Left ventricle myocardium inferior (tissue), 1 donor: Measurements from ENCODE around the gene TAS2R9. TPM values are rescaled to one million over a fixed set of nuclear protein-coding genes. Genes with fewer than 3 reads are reported as not detected.

Experiments
- DNase-seq: peaks from one replicate; pipeline ENCODE4 v3.0.0-alpha.2; 2020
- H3K27ac ChIP-seq: fragments of 200-600 bp; replicated peaks from 2 replicates; pipeline ENCODE4 v1.8.0; 2021
- H3K27me3 ChIP-seq: fragments of 200-600 bp; 2 replicates; pipeline ENCODE4 v1.8.0; 2021; ENCODE audit warnings: low read depth
- H3K36me3 ChIP-seq: fragments of 200-600 bp; 2 replicates; pipeline ENCODE4 v1.8.0; 2021
- H3K4me1 ChIP-seq: fragments of 200-600 bp; 2 replicates; pipeline ENCODE4 v1.8.0; 2021
- H3K4me3 ChIP-seq: fragments of 200-600 bp; 2 replicates; pipeline ENCODE4 v1.8.0; 2021; ENCODE audit warnings: mild to moderate bottlenecking, moderate library complexity
- H3K9me3 ChIP-seq: fragments of 200-600 bp; replicated peaks from 2 replicates; pipeline ENCODE4 v1.8.0; 2021
- CTCF ChIP-seq: fragments of 200-600 bp; IDR thresholded peaks from 2 replicates; pipeline ENCODE4 v1.8.0; 2021; ENCODE audit warnings: antibody characterized with exemption, mild to moderate bottlenecking, borderline replicate concordance
- intact Hi-C: fragments of 100-400 bp; cut with micrococcal nuclease; formaldehyde crosslinking; loops from one replicate; pipeline ENCODE4 v1.11.0; 2022
- long read RNA-seq: library from polyadenylated mRNA; unstranded; transcript quantifications from one replicate; pipeline ENCODE4 v2.0.0, GENCODE V29; 2021
- total RNA-seq: library from RNA; stranded (reverse); fragmentation: NEBNext Ultra II Directional; extraction: Animal tissue kit (Norgen Biotek cat#: 25700); gene quantifications from one replicate; pipeline ENCODE4 v1.2.1, GENCODE V29; 2021
- donor health status: DM: no; HTN: yes; CAD: no; lungs with severe emphysema.

TAS2R9 gene, protein sequence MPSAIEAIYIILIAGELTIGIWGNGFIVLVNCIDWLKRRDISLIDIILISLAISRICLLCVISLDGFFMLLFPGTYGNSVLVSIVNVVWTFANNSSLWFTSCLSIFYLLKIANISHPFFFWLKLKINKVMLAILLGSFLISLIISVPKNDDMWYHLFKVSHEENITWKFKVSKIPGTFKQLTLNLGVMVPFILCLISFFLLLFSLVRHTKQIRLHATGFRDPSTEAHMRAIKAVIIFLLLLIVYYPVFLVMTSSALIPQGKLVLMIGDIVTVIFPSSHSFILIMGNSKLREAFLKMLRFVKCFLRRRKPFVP
- total RNA-seq, result not detected
- long read RNA-seq, result 0 reads

- no peak for TF ChIP-seq CTCF
- H3K9me3 ChIP-seq, result peaks cover 5% of the 10 kb centered on the region
- H3K36me3 ChIP-seq, result no peaks in the 10 kb centered on the region
- intact Hi-C loops, result no loop called here
- no peak within 1 kb of the TSS for H3K27ac ChIP-seq
- H3K4me3 ChIP-seq, result no peak within 1 kb of the TSS
- no peaks in the 10 kb centered on the region for H3K27me3 ChIP-seq
- no peak for DNase-seq
- no peaks in the 10 kb centered on the region for H3K4me1 ChIP-seq
Observed at GRCh38 chr12:10810068-10810467, at the start of gene TAS2R9. TSS of gene TAS2R9 (minus strand) at chr12:10810168. CDS start at chr12:10810075, 93 bp downstream.

- Histone ChIP-seq H3K4me1 (peaks cover 10% of the 10 kb centered on the region), H3K27ac (no peak overlapping the region), H3K36me3 (peaks cover 17% of the 10 kb centered on the region), H3K4me3 (no peak overlapping the region), H3K27me3 (no peaks in the 10 kb centered on the region), H3K9me3 (peaks cover 22% of the 10 kb centered on the region)
- no peak for DNase-seq
- no peak for TF ChIP-seq CTCF
- intact Hi-C loops, result no loop called here
Observed at GRCh38 chr12:10855807-10856206, 45.8 kb upstream of the TAS2R9 start.

- intact Hi-C loops, result no loop called here
- Histone ChIP-seq H3K4me3 (no peak overlapping the region), H3K9me3 (peaks cover 22% of the 10 kb centered on the region), H3K27me3 (no peaks in the 10 kb centered on the region), H3K4me1 (peaks cover 10% of the 10 kb centered on the region), H3K36me3 (peaks cover 14% of the 10 kb centered on the region), H3K27ac (no peak overlapping the region)
- TF ChIP-seq CTCF, result no peak
- DNase-seq, result no peak
Observed at GRCh38 chr12:10853776-10854175, 43.8 kb upstream of the TAS2R9 start.

DNA sequence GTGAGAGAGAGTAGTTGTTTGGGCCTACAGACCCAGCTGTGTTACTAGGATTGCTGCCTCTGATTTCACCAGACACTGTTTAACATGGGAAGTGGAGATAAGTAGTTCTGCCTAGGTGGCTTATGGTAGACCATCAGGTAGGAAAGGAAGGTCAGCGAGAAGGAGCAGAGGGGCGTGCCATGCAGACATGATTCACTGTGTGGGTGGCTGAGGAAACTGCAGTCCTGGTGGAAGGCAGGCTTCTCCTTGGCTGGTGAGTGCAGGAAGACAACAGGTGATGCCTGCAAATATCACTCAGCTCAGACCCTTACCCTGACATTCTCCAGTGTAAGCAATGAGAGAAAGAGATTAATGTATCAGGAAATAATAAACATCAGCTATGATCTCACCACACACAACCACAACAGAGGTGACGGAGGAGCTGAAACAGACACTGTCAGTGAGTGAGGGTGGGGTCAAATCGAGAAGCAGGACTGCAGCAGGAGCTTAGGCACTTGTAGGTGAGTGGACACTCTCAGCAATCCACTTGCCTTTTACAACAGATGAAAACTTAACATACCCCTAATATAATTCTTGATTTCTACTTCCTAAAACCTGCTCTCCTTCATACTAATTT, 41.4 kb upstream of the TAS2R9 start:
- Histone ChIP-seq H3K36me3 (peaks cover 9% of the 10 kb centered on the region), H3K4me3 (no peak overlapping the region), H3K27me3 (no peaks in the 10 kb centered on the region), H3K9me3 (peaks cover 7% of the 10 kb centered on the region), H3K27ac (no peak overlapping the region), H3K4me1 (peaks cover 10% of the 10 kb centered on the region)
- no peak for TF ChIP-seq CTCF
- intact Hi-C loops, result no loop called here
- no peak for DNase-seq

GRCh38 chr12:10849425-10849878, 39.5 kb upstream of the TAS2R9 start, which contains the start of gene PRR4:
TSS of gene PRR4 (minus strand) at chr12:10849475. CDS start at chr12:10849437, 38 bp downstream.
- no peak within 1 kb of the TSS for H3K4me3 ChIP-seq
- no peak within 1 kb of the TSS for H3K27ac ChIP-seq
- H3K27me3 ChIP-seq, result no peaks in the 10 kb centered on the region
- no peaks in the 10 kb centered on the region for H3K9me3 ChIP-seq
- H3K4me1 ChIP-seq, result peaks cover 10% of the 10 kb centered on the region
- intact Hi-C loops, result no loop called here
- no peak for TF ChIP-seq CTCF
- peaks cover 6% of the 10 kb centered on the region for H3K36me3 ChIP-seq
- DNase-seq, result no peak
